GM19043 (cell line): Measurements from ENCODE around the gene ANKS1B.
A peak's percentile ranks its signal among the peaks of the same experiment; 100 is the strongest.
"Not testable (repeated sequence)": the region's sequence is repeated elsewhere in the genome, so short reads cannot be mapped to it uniquely, and the experiment has no call there.

Experiments
- ATAC-seq: cut with Tn5 transposase; IDR thresholded peaks from one replicate; pipeline ENCODE4 v1.9.1; 2021; ENCODE audit warnings: low read depth; ENCODE audit not compliant: unreplicated experiment

The ANKS1B gene

DNA sequence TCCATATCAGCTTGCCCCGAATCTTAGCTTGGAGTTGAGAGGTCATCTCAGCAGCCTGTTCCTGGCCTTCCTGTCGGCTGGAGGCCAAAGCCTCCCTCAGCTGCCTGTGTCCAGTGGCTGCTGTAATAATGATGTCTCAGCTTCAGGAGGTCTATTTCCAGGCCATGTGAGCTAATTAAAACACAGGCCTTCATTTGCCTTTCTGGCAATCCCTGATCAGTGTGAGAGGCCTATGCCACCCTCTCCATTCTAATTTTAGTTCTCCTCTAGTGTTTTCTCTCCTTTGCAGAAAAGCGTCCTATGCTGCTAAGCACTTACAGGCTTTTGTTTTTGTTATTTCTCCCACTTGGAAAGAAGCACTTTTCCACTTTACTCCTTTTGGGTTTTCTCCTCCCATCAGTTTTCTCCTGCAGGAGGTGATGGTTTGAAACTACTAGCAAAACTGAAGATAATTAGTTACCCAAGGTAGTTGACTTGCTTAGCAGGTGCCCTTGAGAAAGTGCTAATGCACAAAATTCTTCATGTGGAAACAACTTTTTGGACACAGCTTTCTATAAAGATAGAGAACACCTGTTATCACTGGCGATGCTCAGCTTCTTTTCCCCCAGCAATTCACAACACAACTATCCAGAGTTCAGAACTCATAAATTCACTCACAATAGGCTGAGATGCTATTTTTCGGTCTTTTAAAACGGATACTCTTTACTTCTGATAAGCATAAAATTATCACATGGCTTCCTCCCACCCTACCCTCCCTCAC is 592.5 kb downstream of the ANKS1B start:
- no peak for ATAC-seq

DNA sequence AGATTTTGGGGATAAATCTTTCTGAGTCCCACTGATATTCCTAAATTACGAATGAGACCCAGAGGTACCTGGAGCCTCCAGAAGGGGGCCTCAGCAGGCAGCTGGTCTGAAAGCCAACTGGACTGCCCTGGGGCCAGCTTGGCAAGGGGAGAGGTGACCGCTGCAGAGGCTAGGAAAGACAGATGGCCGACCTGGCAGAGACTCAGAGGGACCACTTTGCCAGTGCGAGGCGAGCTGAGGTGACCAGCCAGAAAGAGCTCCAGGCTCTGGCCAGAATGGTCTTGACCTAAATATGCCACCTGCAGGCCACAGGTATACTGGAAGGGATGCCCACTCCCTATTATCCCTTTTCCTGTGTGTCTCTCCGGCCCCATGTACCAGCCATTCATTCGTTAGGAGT is 594.0 kb downstream of the ANKS1B start:
- no peak for ATAC-seq

DNA sequence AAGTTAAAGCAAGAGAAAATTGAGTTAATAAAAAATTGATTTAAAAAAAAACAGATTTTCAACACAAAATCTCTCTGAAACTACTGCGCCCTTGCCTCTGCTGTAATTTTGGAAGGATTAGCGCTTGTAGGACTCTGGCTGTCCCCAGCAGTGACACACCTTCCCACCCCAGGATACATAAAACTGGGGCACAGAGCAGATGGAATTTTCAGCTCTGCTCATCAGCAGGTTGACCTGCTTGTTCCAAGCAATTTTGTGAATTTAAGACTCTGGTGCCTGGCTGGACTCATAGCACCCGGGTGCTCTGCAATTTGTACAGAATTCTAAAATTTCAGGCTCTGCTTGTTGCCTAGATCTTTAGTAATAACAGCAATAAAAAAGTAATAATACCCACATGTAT is 595.0 kb downstream of the ANKS1B start:
- ATAC-seq = no peak

DNA sequence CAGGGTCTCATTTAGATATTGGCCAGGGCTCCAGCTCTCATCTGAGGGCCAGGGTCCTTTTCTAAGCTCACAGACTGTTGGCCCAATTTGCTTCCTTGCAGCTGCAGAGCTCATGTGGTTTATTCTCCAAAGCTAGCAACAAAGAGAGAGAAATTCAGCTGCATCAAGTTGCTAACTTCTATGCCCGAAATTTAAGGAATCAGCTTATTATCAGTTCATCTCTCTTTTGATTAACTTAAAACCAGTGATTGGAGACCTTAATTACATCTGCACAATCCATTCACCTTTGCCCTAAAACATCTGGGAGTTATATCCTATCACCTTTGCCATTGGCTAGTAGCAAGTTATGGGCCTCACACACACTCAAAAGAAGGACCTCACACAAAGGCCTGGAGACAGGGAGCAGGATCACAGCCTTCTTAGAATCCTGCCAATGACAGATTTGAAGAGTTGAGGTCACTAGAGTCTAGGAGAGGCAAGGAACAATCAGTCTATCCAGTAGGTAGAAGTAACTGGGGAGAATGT is 596.0 kb downstream of the ANKS1B start:
- no peak for ATAC-seq

DNA sequence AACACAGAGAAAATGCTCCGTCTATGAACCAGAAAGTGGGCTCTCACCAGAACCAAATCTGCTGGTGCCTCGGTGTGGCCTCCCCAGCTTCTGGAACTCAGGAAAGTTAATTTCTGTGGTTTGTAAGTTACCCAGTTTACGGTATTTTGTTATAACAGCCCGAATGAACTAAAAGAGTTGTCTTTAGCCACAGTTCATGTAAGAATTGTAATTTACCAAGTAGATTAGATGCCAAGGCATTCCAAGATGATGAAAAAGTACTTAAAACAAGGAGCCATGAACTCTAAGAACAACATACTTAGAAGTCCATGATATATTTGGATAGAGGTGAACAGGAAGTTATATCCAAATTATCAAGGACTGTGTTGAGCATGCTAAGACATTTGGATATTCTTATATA is 597.1 kb downstream of the ANKS1B start:
- ATAC-seq = no peak

DNA sequence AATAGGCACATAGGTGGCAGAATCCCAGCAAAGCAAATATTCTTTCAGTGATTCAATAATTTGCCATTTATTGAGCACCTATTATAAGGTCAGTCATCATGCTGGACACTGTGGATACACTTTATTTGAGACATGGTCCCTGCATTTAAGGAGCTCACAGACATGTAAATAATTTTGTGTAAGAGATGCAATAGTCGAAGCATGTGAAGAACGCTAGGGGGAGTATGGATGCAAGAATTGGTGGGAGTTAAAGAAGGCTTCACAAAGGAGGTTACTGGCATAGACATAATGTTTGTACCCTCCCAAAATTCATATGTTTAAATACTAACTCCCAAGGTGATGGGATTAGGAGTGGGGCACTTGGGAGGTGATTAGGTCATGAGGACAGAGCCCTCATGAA is 597.8 kb downstream of the ANKS1B start:
- ATAC-seq = no peak

DNA sequence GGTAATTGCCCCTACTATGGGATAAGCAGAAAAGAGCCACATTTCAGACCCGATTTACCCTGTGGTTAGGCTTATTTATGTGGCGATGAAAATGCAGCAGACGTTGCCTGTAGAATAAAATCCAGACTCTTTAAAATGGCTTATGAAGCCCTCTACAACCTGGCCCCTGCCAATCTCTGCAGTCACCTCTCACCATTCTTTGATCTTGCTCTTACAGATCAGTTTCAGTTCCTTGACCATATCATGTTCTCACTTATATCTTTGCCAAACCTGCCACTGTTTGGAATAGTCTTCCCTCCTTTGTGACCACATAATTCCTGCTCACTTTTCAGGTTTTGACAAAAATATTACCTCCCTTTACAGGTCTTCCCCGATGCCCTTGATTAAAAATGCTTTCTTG is 601.5 kb downstream of the ANKS1B start:
- ATAC-seq = no peak

DNA sequence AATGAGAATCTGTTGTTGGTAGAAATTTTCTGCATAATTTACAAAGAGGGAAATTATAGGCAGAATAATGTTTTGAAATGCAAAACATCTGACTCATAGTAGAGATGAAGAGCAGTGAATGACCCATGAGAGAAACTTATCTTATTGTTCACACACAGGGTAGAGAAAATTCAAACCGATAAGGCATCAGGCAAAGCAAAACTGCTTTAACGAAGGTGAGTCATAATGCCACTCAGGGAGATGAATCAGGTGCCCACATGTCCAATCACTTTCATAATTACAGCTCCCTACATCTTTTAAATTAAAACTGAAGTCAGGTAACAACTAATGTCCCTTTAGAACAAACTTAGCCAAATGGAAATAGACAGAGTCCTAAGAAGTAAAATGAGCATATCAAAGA is 602.7 kb downstream of the ANKS1B start:
- peak; percentile 86 for ATAC-seq

DNA sequence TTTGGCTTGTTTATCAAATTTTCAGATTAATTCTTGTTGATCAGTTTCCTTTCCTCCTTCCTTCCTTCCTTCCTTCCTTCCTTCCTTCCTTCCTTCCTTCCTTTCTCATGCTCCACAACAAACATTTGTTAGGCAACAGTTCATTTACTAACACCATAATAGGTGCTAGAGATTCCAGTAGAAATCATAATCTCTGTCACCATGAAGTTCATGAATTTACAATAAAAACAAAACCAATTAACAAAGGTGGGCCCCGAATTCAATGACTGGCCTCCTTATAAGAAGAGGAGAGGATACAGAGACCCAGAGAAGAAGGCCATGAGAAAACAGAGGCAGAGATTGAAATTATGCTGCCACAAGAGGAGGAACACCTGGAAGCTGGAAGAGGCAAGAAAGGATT is 604.0 kb downstream of the ANKS1B start:
- ATAC-seq = no peak

DNA sequence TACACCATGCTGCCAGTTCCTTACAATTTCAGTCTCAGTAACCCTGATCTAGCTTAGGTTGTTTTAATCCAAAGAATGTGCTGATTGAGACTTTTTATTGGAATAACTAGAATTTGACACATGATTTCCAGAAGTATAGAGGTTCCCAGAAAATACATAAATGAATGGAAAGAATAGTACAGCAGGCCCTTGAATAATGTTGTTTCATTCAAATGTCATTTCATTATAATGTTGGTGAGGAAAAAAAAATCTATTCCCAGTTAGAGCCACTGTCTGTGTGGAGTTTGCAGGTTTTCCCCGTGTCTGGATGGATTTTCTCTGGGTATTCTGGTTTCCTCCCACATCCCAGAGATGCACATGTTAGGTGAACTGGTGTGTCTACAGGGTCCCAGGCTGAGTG is 610.7 kb downstream of the ANKS1B start:
- ATAC-seq = no peak

DNA sequence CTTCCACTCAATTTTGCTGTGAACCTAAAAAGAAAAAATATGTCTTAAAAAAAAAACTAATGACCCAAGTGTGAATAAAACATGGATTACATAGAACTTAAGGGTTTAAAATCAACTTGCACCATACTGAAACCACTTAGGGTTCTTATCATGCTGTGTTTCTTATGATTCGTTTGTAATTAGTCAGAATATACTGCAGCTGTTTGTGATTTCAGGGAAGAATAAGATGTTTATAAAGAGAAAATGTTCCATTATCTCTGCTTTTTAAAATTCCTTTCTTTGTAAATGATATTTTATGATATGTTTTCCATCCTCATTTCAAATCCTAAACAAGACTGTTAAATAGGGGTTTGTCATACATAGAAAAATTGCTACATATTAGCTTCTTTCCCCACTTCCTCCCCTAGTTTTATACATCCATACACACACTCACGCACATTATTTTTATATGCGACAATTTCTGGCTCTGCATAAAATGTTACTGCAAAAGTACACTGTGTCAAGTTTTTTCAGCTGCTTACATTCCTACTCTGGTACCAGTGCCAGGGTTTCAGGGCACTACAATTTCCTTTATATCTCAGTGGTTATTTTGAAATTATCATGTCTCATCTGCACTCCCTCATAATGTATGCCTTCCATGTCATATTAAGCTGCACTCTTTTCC is 612.3 kb downstream of the ANKS1B start:
- no peak for ATAC-seq

DNA sequence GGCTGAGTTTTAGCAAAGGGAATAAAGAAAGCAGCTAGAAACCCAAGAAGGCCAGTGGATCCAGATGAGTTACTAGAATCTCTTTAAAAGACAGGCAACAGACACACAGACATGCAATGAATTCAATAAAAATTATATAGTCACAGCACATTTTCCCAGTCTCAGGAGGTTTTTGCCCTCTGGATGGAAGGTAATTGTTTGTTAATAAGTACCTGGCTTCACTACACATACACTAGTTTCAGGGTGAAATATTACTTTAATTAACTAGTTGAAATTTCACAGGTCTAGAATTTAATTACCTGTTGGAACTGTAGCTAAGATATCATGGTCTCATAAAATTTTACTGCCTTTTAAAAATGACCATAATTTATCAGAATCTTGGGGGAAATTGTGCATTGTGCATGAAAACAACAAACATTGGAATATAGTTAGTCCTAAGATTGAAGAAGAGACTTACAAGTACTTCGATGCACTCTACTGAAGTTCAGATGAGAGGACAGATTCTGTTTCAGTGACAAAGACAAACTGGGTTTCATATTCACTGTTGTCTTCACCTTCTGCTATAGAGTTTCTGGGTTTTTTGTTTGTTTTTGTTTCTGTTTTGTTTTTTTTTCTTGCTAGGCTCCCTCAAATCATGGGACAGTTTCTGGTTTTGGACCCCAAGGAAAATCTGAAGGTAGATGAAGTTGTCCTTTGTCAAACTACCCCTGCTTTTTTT is 614.2 kb downstream of the ANKS1B start:
- ATAC-seq = no peak

DNA sequence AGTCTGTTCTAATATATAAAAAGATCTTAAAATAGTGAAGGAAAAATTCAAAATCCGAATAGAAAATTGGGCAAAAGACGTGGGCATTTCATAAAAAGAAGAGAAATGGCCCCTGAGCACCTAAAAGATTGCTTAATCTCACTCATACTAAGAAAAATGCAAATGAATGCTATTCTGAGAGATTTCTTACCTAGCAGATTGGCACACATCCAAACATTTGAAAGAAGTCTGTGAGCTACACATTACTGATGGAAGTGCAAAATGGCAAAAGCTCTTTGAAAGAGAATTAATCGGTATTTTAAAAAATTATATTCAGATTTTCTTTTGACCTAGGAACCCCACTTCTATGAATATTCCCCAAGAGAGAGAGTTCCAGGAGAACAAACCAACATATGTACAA is 617.6 kb downstream of the ANKS1B start:
- ATAC-seq = no peak

DNA sequence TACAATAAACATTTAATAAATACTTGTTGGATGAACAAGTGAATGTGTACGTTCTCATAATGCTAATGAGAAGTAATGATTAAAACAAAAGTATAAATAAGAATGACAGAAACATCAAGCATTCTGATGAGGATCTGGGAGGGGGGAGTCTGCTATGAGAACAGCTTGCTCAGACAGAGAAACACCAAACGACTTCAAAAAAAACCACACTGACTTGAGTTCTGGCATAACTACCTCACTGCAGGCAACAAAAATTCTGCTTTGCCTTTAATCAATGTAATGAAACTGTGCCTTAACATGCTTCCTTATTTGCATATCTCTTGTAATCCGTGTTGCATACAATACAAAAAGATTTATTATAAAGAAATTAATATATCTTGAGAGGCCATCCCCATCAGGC is 632.5 kb downstream of the ANKS1B start:
- ATAC-seq = no peak

DNA sequence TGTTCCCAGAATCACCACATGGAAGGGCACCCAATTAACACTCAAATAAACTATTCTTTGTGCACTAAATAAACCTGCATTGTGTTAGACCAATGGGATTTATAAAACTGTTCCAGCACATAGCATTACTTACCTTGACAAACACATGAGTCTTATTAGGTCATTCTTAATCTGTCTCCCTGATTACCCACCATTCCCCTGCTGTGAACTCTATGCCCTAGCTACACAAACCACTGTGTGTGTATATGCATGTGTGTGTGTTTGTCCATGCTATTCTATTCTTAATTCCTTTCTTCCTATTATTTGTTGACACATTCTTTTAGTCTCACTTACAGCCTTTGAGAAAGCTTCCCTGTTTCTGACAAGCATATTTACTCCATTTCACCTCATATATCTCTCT is 640.8 kb downstream of the ANKS1B start:
- no peak for ATAC-seq

DNA sequence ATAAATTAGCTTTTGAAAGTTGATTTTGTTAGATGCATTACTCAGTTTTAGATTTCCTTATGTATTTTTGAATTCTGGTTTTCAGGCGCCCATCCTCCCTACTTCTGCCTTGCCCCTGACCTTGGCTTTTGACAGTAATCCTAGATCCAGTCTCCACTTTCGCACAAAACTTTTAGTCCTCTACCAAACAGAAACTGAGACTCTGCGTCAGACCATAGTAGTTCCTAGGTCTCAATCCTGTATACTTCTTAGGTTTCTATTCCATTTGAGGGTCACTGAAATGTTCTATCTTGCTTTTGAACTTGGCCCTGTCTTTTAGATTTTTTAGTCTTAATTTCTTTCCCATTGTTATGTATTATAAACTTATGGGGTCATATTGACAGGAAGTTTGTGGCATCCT is 645.1 kb downstream of the ANKS1B start:
- ATAC-seq = no peak

DNA sequence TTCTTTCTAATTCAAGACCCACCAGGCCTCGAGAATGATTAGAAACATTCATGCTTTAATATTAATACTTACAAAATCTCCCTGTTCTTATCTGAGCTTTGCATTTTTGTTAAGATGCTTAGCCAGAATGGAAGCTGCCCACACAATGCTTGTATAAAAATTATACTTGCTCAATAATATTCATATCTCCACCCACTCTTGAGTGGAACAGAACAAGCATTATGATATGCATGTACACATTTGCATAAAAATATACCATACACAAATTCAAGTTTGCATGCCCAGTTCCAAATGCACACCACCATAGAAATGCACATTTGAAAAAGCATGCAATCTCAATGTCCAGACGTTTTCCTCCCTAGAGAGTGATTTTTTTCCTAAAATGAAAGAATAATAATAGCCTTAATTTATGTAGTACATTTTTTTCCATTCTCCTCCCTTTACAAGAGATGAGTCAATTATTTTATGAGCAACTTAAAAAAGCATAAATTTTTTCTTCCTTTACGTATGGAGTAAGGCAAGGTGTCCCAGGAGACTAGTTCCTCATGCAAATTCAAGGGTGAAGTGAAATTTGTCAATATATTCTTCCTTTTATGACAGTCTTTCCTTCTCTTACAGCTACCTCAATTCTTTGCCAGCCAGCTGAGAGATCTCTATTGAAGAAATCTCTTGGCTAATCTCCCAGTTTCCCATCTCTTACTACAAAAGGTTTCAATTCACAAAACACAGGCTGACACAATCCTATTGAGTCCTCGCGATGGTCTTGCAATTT is 650.3 kb downstream of the ANKS1B start:
- no peak for ATAC-seq

DNA sequence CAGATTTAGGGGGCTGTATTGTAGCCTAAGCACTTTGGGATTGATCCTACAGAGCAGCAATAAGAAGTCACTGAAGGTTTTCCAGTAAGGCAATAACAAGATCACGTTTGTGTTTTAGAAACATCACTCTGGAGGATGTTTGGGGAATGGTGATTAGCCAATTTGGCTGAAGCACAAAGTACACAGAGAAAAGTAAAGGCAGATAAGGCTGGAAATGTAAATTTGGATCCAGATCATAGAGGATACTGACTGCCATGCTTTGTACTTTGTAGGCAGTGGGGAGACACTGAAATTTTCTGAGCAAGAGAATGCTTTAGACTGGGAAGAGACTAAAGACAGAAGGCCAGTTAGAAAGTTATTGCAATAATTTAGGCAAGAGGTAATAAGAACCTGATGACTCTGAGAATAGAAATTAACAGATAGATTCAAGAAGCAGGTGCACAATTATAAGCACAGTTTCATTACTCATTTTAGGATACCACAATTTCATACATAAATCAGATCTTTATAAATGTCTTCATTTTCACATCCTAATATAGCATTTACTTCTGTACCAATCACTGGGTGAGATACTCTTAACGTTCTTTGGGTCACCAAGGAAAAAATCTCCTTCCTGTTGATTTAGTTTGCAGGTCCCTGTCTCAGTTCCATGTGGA is 651.7 kb downstream of the ANKS1B start:
- no peak for ATAC-seq

DNA sequence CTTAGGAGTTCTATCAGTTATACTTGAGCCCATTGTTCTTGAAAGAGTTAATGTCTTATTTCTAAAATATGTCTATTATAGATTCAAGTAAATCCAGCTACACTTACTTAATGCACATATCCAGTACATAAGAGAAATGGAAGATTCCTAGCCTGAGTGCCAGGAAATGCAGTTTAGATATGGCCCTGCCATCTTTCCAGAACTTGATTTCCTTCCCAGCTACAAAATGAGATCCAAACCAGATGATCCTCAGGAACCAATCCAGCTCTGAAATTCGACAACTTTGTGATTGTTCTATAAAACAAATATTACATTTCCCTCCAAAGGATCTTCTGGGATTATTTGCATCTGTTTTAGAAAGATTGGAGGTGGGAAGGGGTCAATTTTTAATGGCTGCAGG is 654.5 kb downstream of the ANKS1B start:
- ATAC-seq = no peak

DNA sequence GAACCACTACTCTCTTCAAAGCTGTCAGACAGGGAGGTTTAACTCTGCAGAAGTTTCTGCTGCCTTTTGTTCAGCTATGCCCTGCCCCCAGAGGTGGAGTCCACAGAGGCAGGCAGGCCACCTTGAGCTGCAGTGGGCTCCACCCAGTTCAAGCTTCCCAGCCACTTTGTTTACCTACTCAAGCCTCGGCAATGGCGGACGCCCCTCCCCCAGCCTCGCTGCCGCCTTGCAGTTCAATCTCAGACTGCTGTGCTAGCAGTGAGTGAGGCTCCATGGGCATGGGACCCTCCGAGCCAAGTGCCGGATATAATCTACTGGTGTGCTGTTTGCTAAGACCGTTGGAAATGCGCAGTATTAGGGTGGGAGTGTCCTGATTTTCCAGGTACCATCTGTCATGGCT is 663.5 kb downstream of the ANKS1B start:
- not testable (repeated sequence) for ATAC-seq
